AG10803 (cell line): ENCODE data around the gene DCTN4.
A peak's percentile ranks its signal among the peaks of the same experiment; 100 is the strongest.

Experiments
- DNase-seq: peaks from one replicate; pipeline ENCODE4 v3.0.0; 2010; ENCODE audit warnings: low read depth
- H3K4me3 ChIP-seq: 2 replicates; pipeline ENCODE4 v1.5.1; 2011; ENCODE audit warnings: mild to moderate bottlenecking, low read length, control low read depth
- CTCF ChIP-seq: conservative IDR thresholded peaks from 2 replicates; pipeline ENCODE4 v1.5.1; 2011; ENCODE audit warnings: mild to moderate bottlenecking, low read length, control low read depth, inconsistent platforms

DCTN4 gene

GRCh38 chr5:150700594-150701377, 58.0 kb downstream of the DCTN4 start, which contains the start of gene RBM22:
RBM22 (minus strand) TSS chr5:150701062; CDS start chr5:150700985, 77 bp downstream.
- peak within 1 kb of the TSS; percentile 100 for H3K4me3 ChIP-seq
- peak; percentile 55 for TF ChIP-seq CTCF
- peak; percentile 83 for DNase-seq

GRCh38 chr5:150700246-150700593, 58.6 kb downstream of the DCTN4 start:
- DNase-seq: no peak
- peak overlapping the region; percentile 100 for H3K4me3 ChIP-seq
- no peak for TF ChIP-seq CTCF

- TF ChIP-seq CTCF: no peak
- no peak overlapping the region for H3K4me3 ChIP-seq
- DNase-seq: peak; percentile 32
Measured at GRCh38 chr5:150694612-150695011, 64.2 kb downstream of the DCTN4 start.

GRCh38 chr5:150692276-150692675, 66.5 kb downstream of the DCTN4 start:
- TF ChIP-seq CTCF: no peak
- DNase-seq: no peak
- no peak overlapping the region for H3K4me3 ChIP-seq

GRCh38 chr5:150690760-150691159, 68.1 kb downstream of the DCTN4 start:
- TF ChIP-seq CTCF: no peak
- no peak for DNase-seq

GRCh38 chr5:150689120-150689519, 69.7 kb downstream of the DCTN4 start:
- no peak for DNase-seq
- no peak for TF ChIP-seq CTCF
- H3K4me3 ChIP-seq: no peak overlapping the region

More at GRCh38 chr5:150690760-150691159, 68.1 kb downstream of the DCTN4 start:
- H3K4me3 ChIP-seq: no peak overlapping the region

- H3K4me3 ChIP-seq: no peak overlapping the region
- DNase-seq: no peak
- TF ChIP-seq CTCF: no peak
Measured at GRCh38 chr5:150676578-150676977, 82.2 kb downstream of the DCTN4 start.
